HG02588 (cell line): ENCODE data around the gene CYP2R1.

Source experiments
- ATAC-seq: cut with Tn5 transposase; IDR thresholded peaks from one replicate; pipeline ENCODE4 v1.9.1; 2021; ENCODE audit warnings: mild to moderate bottlenecking, moderate library complexity; ENCODE audit not compliant: unreplicated experiment

CYP2R1 gene

GRCh38 chr11:14835496-14836492 lies 56.2 kb downstream of the CYP2R1 start:
- ATAC-seq, result no peak
